OCI-LY3 (cell line): Measurements from ENCODE around the gene ANOS1.

ENCODE experiments used
- H2AFZ ChIP-seq: fragments of 200-600, 300-600 bp; shearing (Covaris generic); 2 replicates; pipeline ENCODE4 v1.6.0; 2014; ENCODE audit warnings: antibody characterized with exemption, low read depth, low read length
- H3K27ac ChIP-seq: fragments of 200-600, 300-600 bp; sonication (generic); 2 replicates; pipeline ENCODE4 v1.5.1; 2014; ENCODE audit warnings: mild to moderate bottlenecking, low read length, moderate library complexity, mixed read lengths
- H3K27me3 ChIP-seq: fragments of 200-600, 300-600 bp; sonication (generic); 2 replicates; pipeline ENCODE4 v1.6.1; 2014; ENCODE audit warnings: low read depth, low read length, mixed read lengths
- H3K36me3 ChIP-seq: fragments of 200-600, 300-600 bp; sonication (generic); replicated peaks from 2 replicates; pipeline ENCODE3; 2014; ENCODE audit warnings: low read depth, low read length, mixed read lengths
- H3K4me1 ChIP-seq: fragments of 300-600, 200-600 bp; sonication (generic); 2 replicates; pipeline ENCODE4 v1.6.1; 2014; ENCODE audit warnings: low read length, mixed read lengths
- H3K4me2 ChIP-seq: fragments of 200-600, 300-600 bp; sonication (generic); 2 replicates; pipeline ENCODE4 v1.6.1; 2014; ENCODE audit warnings: low read length, mixed read lengths
- H3K4me3 ChIP-seq: fragments of 300-600, 200-600 bp; sonication (generic); 2 replicates; pipeline ENCODE4 v1.5.1; 2014; ENCODE audit warnings: antibody characterized with exemption, mild to moderate bottlenecking, low read length, moderate library complexity
- H3K79me2 ChIP-seq: fragments of 300-600, 200-600 bp; shearing (Covaris generic); 2 replicates; pipeline ENCODE4 v1.6.1; 2014; ENCODE audit warnings: mild to moderate bottlenecking, low read length, mixed read lengths
- H3K9ac ChIP-seq: fragments of 300-600, 200-600 bp; shearing (Covaris generic); 2 replicates; pipeline ENCODE4 v1.6.0; 2014; ENCODE audit warnings: mild to moderate bottlenecking, low read length, moderate library complexity
- H3K9me3 ChIP-seq: fragments of 200-600, 300-600 bp; shearing (Covaris generic); 2 replicates; pipeline ENCODE4 v1.6.1; 2014; ENCODE audit warnings: low read length, mixed read lengths; ENCODE audit not compliant: insufficient read depth
- H4K20me1 ChIP-seq: fragments of 200-600, 300-600 bp; sonication (generic); 2 replicates; pipeline ENCODE4 v1.6.1; 2016; ENCODE audit warnings: low read length, mixed read lengths; ENCODE audit not compliant: insufficient read depth
- EZH2phosphoT487 ChIP-seq: fragments of 200-600 bp; shearing (Covaris generic); IDR thresholded peaks from 2 replicates; pipeline ENCODE4 v1.6.1; 2018; ENCODE audit warnings: antibody characterized with exemption, mixed run types, low read depth
- TF ChIP-seq, protein P1 (sequence below): fragments of 200-600, 300-600 bp; sonication (generic); IDR thresholded peaks from 2 replicates; pipeline ENCODE4 v1.5.1; 2014; ENCODE audit warnings: antibody characterized with exemption, low read length, low read depth

Gene ANOS1

DNA sequence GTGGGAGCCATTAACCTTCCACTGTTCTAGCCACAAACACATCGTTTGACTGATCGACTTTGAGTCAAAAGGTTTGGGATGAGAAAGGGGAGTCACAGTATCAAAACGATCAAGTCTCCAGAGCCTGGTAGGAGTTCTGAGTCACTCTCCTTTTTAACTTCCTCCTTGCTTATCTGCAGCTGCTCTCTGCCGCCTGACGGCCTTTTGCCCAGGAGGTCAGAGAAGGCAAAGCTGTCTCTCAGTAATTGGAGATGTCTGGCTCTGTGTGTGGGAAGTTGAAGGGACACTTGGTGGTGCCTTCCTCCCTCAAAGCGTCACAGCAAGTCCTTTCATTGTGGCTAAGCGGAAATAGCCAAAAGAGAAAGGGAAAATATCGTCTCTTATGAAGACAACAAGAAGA lies 63.1 kb downstream of the ANOS1 start:
- Histone ChIP-seq H3K36me3 (no peaks in the 10 kb centered on the region), H2AFZ (no peak overlapping the region), H3K4me1 (no peaks in the 10 kb centered on the region), H3K4me3 (no peak overlapping the region), H3K9me3 (no peaks in the 10 kb centered on the region), H3K79me2 (no peaks in the 10 kb centered on the region), H3K9ac (no peak overlapping the region), H3K4me2 (no peak overlapping the region), H3K27ac (no peak overlapping the region), H3K27me3 (no peaks in the 10 kb centered on the region), H4K20me1 (no peaks in the 10 kb centered on the region)
- TF ChIP-seq, protein P1, sequence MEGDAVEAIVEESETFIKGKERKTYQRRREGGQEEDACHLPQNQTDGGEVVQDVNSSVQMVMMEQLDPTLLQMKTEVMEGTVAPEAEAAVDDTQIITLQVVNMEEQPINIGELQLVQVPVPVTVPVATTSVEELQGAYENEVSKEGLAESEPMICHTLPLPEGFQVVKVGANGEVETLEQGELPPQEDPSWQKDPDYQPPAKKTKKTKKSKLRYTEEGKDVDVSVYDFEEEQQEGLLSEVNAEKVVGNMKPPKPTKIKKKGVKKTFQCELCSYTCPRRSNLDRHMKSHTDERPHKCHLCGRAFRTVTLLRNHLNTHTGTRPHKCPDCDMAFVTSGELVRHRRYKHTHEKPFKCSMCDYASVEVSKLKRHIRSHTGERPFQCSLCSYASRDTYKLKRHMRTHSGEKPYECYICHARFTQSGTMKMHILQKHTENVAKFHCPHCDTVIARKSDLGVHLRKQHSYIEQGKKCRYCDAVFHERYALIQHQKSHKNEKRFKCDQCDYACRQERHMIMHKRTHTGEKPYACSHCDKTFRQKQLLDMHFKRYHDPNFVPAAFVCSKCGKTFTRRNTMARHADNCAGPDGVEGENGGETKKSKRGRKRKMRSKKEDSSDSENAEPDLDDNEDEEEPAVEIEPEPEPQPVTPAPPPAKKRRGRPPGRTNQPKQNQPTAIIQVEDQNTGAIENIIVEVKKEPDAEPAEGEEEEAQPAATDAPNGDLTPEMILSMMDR, result no peak
- no peak for TF ChIP-seq EZH2phosphoT487

DNA sequence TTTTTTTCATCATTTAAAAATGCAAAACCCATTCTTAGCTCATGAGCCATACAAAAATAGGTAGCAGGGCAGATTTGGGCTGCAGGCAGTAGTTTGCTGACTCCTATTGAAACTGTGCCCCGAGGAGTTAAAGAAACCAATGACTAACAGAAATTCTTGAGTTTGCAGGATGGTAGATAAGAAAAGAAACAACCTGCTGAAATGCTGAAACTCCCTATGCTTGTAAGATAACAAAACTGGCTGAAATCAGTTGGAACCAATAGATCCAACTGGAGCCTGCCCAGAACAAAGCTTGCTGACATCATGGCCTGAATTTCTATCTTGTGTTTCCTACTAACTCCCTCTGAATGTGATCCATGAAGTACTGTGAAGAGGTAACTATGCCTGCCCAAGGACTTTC lies 68.6 kb downstream of the ANOS1 start:
- H3K27ac ChIP-seq, result no peak overlapping the region
- no peak for TF ChIP-seq EZH2phosphoT487
- TF ChIP-seq, protein P1, result no peak
- H3K9me3 ChIP-seq, result no peaks in the 10 kb centered on the region

DNA sequence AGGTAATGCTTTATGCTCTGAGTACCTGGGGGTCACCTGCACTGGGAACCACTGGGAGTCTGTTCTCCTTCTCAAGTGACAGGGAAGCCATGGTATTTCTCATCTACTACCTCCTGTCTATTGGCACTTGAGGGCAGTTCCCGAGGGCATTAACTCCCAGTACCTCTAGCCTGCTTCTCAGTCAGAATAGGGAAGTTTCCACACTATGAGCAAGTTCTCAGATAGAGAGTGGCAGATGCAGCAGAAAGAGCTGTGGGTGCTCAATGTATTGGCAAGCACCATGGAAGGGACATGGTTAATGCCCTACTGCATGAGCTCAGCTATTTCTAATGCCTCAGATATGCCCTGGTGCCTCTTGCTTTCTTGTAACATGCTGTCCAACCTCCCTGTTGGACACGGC lies 74.1 kb downstream of the ANOS1 start:
- H3K4me1 ChIP-seq, result no peaks in the 10 kb centered on the region
- no peak overlapping the region for H3K9ac ChIP-seq
- no peaks in the 10 kb centered on the region for H4K20me1 ChIP-seq
- no peak overlapping the region for H2AFZ ChIP-seq
- no peaks in the 10 kb centered on the region for H3K27me3 ChIP-seq
- H3K9me3 ChIP-seq, result no peaks in the 10 kb centered on the region
- H3K79me2 ChIP-seq, result no peaks in the 10 kb centered on the region
- H3K4me3 ChIP-seq, result no peak overlapping the region
- H3K36me3 ChIP-seq, result no peaks in the 10 kb centered on the region
- no peak overlapping the region for H3K4me2 ChIP-seq
- TF ChIP-seq, protein P1, result no peak
- TF ChIP-seq EZH2phosphoT487, result no peak
- no peak overlapping the region for H3K27ac ChIP-seq

More for the DNA sequence above, 68.6 kb downstream of the ANOS1 start:
- Histone ChIP-seq H3K9ac (no peak overlapping the region), H3K4me1 (no peaks in the 10 kb centered on the region), H4K20me1 (no peaks in the 10 kb centered on the region), H3K79me2 (no peaks in the 10 kb centered on the region), H3K36me3 (no peaks in the 10 kb centered on the region), H3K27me3 (no peaks in the 10 kb centered on the region), H3K4me3 (no peak overlapping the region), H3K4me2 (no peak overlapping the region), H2AFZ (no peak overlapping the region)

DNA sequence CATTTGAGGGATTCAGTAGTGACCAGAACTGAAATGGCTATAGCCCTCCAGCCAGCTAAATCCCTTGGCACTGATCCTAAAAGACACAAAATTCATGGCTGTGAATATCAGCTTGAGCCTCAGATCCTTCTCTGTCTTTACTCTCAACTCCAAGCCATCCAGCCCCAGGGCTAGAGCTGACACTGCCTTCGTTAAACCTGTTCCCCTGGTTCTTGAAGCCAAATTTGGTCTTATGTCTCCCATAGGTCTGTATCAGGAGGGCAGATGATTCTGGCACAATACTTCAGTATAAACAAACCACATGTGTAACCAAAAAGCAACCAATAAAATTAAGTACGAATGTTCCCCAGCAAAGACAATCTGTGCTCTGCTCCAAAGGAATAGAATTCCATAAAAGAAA lies 78.0 kb downstream of the ANOS1 start:
- Histone ChIP-seq H3K4me2 (no peak overlapping the region), H3K27ac (no peak overlapping the region), H3K9ac (no peak overlapping the region), H3K9me3 (no peaks in the 10 kb centered on the region), H2AFZ (no peak overlapping the region), H3K36me3 (no peaks in the 10 kb centered on the region), H4K20me1 (no peaks in the 10 kb centered on the region), H3K4me3 (no peak overlapping the region), H3K79me2 (no peaks in the 10 kb centered on the region), H3K27me3 (no peaks in the 10 kb centered on the region), H3K4me1 (no peaks in the 10 kb centered on the region)
- TF ChIP-seq, protein P1, result no peak
- no peak for TF ChIP-seq EZH2phosphoT487
